ENCODE results near the gene CALCOCO1. TPM values are rescaled to one million over a fixed set of nuclear protein-coding genes. Genes with fewer than 3 reads are reported as not detected.
"Not testable (repeated sequence)": the region's sequence is repeated elsewhere in the genome, so short reads cannot be mapped to it uniquely, and the experiment has no call there.

The CALCOCO1 gene
- polyA plus RNA-seq, 1 donor from 2014 or later: 169 TPM

DNA sequence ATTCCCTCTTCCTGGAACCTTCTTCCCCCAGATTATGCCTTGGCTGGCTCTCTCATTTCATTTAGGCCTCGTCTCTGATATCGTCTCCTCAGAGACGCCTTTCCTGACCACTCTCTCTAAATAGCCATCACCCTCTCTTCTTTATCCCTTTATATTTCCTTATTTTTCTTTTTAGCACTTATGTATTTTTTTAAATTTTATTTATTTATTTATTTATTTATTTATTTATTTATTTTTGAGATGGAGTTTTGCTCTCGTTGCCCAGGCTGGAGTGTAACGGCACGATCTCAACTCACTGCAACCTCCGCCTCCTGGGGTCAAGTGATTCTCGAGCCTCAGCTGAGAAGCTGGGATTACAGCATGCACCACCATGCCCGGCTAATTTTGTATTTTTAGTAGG is 43.3 kb downstream of the CALCOCO1 start:
- Histone ChIP-seq H3K9me2 (ENCODE audit: insufficient read depth, low read length) (no peaks in the 10 kb centered on the region), H3K9me3 (ENCODE audit: low read length) (no peaks in the 10 kb centered on the region), H3K4me2 (ENCODE audit: low read length) (no peak overlapping the region), H3K9ac (ENCODE audit: low read length) (no peak overlapping the region), H3K27me3 (ENCODE audit: insufficient read depth, low read depth, low read length) (no peaks in the 10 kb centered on the region), H4K20me1 (ENCODE audit: insufficient read depth) (no peaks in the 10 kb centered on the region), H3K79me2 (replicated peaks; ENCODE audit: insufficient read depth, low read length) (no peaks in the 10 kb centered on the region), H3K36me3 (ENCODE audit: insufficient read depth, low read length) (no peaks in the 10 kb centered on the region), H3F3A (ENCODE audit: insufficient read depth, low read length, poor library complexity, severe bottlenecking) (no peaks in the 10 kb centered on the region), H2AFZ (ENCODE audit: low read depth, low read length) (no peak overlapping the region), H3K4me3 (ENCODE audit: low read length) (no peak overlapping the region), H3K27ac (ENCODE audit: low read length) (no peak overlapping the region)
- TF ChIP-seq, protein P1, sequence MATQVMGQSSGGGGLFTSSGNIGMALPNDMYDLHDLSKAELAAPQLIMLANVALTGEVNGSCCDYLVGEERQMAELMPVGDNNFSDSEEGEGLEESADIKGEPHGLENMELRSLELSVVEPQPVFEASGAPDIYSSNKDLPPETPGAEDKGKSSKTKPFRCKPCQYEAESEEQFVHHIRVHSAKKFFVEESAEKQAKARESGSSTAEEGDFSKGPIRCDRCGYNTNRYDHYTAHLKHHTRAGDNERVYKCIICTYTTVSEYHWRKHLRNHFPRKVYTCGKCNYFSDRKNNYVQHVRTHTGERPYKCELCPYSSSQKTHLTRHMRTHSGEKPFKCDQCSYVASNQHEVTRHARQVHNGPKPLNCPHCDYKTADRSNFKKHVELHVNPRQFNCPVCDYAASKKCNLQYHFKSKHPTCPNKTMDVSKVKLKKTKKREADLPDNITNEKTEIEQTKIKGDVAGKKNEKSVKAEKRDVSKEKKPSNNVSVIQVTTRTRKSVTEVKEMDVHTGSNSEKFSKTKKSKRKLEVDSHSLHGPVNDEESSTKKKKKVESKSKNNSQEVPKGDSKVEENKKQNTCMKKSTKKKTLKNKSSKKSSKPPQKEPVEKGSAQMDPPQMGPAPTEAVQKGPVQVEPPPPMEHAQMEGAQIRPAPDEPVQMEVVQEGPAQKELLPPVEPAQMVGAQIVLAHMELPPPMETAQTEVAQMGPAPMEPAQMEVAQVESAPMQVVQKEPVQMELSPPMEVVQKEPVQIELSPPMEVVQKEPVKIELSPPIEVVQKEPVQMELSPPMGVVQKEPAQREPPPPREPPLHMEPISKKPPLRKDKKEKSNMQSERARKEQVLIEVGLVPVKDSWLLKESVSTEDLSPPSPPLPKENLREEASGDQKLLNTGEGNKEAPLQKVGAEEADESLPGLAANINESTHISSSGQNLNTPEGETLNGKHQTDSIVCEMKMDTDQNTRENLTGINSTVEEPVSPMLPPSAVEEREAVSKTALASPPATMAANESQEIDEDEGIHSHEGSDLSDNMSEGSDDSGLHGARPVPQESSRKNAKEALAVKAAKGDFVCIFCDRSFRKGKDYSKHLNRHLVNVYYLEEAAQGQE (IDR thresholded peaks at IDR 0.05; ENCODE audit: borderline replicate concordance): no peak
- no peak for TF ChIP-seq POLR2AphosphoS5 (IDR thresholded peaks at IDR 0.05)

DNA sequence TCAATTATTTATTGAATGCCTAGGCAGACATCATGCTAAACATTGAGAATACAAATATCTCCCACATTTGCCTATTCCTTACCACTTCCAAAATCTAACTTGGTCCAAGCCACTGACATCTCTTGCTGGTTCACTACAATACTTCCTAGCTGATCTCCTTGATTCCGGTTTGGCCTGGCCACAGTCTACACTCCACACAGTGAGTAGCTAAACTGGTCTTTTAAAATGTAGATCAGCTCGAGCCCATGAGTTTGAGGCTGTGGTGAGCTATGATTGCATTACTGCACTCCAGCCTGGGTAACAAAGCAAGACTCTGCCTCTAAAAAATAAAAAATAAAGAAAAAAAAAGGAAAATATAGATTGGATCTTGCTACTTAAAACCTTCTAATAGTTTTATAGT is 43.8 kb downstream of the CALCOCO1 start:
- Histone ChIP-seq H3K4me3 (ENCODE audit: low read length) (no peak overlapping the region), H3K4me2 (ENCODE audit: low read length) (no peak overlapping the region), H3K27me3 (ENCODE audit: insufficient read depth, low read depth, low read length) (no peaks in the 10 kb centered on the region), H3K36me3 (ENCODE audit: insufficient read depth, low read length) (no peaks in the 10 kb centered on the region), H3K9me3 (ENCODE audit: low read length) (no peaks in the 10 kb centered on the region), H4K20me1 (ENCODE audit: insufficient read depth) (no peaks in the 10 kb centered on the region), H3K9me2 (ENCODE audit: insufficient read depth, low read length) (no peaks in the 10 kb centered on the region), H3K9ac (ENCODE audit: low read length) (no peak overlapping the region), H3K79me2 (replicated peaks; ENCODE audit: insufficient read depth, low read length) (no peaks in the 10 kb centered on the region), H3F3A (ENCODE audit: insufficient read depth, low read length, poor library complexity, severe bottlenecking) (no peaks in the 10 kb centered on the region), H3K27ac (ENCODE audit: low read length) (no peak overlapping the region), H2AFZ (ENCODE audit: low read depth, low read length) (no peak overlapping the region)
- TF ChIP-seq EP300 (conservative IDR thresholded peaks at IDR 0.05; ENCODE audit: poor library complexity, severe bottlenecking) (no peak), POLR2AphosphoS5 (IDR thresholded peaks at IDR 0.05) (no peak), MXI1 (conservative IDR thresholded peaks at IDR 0.05; ENCODE audit: poor library complexity, severe bottlenecking) (no peak), RAD21 (conservative IDR thresholded peaks at IDR 0.05) (no peak), SMC3 (conservative IDR thresholded peaks at IDR 0.05; ENCODE audit: poor library complexity) (no peak), EZH2 (IDR thresholded peaks at IDR 0.05; ENCODE audit: borderline replicate concordance, insufficient read depth, low read length, poor library complexity, severe bottlenecking) (no peak), TAF1 (IDR thresholded peaks at IDR 0.05; ENCODE audit: low read depth) (no peak)
- TF ChIP-seq, protein P1 (IDR thresholded peaks at IDR 0.05; ENCODE audit: borderline replicate concordance): no peak
- TF ChIP-seq, protein P2, sequence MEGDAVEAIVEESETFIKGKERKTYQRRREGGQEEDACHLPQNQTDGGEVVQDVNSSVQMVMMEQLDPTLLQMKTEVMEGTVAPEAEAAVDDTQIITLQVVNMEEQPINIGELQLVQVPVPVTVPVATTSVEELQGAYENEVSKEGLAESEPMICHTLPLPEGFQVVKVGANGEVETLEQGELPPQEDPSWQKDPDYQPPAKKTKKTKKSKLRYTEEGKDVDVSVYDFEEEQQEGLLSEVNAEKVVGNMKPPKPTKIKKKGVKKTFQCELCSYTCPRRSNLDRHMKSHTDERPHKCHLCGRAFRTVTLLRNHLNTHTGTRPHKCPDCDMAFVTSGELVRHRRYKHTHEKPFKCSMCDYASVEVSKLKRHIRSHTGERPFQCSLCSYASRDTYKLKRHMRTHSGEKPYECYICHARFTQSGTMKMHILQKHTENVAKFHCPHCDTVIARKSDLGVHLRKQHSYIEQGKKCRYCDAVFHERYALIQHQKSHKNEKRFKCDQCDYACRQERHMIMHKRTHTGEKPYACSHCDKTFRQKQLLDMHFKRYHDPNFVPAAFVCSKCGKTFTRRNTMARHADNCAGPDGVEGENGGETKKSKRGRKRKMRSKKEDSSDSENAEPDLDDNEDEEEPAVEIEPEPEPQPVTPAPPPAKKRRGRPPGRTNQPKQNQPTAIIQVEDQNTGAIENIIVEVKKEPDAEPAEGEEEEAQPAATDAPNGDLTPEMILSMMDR (IDR thresholded peaks at IDR 0.05; ENCODE audit: poor library complexity, severe bottlenecking): no peak

DNA sequence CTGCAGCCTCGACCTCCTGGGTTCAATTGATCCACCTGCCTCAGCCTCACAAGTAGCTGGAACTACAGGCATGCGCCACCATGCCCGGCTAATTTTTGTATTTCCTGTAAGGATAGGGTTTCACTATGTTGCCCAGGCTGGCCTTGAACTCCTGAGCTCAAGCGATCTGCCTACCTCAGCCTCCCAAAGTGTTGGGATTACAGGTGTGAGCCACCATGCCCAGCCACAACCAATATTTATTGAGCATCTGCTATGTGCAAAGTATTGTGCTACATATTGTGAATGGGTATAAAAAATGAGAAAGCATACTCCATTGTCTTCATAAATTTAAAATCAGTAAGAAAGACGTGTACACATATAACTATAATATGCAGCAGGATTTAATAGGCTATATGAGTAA is 47.2 kb downstream of the CALCOCO1 start:
- H2AFZ ChIP-seq (ENCODE audit: low read depth, low read length); H3K9me2 ChIP-seq (ENCODE audit: insufficient read depth, low read length): not testable (repeated sequence)

More for the DNA sequence above, 47.2 kb downstream of the CALCOCO1 start:
- H3K36me3 ChIP-seq (ENCODE audit: insufficient read depth, low read length); H3K27me3 ChIP-seq (ENCODE audit: insufficient read depth, low read depth, low read length); H3K4me2 ChIP-seq (ENCODE audit: low read length); H3K79me2 ChIP-seq (replicated peaks; ENCODE audit: insufficient read depth, low read length); H3K9ac ChIP-seq (ENCODE audit: low read length); H3F3A ChIP-seq (ENCODE audit: insufficient read depth, low read length, poor library complexity, severe bottlenecking); H3K4me3 ChIP-seq (ENCODE audit: low read length); H4K20me1 ChIP-seq (ENCODE audit: insufficient read depth); H3K27ac ChIP-seq (ENCODE audit: low read length); H3K9me3 ChIP-seq (ENCODE audit: low read length): not testable (repeated sequence)

Data from neural cell (in vitro differentiated cells).